Prostate gland (tissue), 2 donors: ENCODE data around the gene SIAH2. TPM values are rescaled to one million over a fixed set of nuclear protein-coding genes. Genes with fewer than 3 reads are reported as not detected.

ENCODE experiments used
- DNase-seq: peaks from one replicate; pipeline ENCODE4 v3.0.0-alpha.2; 2019; ENCODE audit warnings: low spot score
- H3K27ac ChIP-seq, 2 donors: fragments of 200-600 bp; sonication (generic); 2 replicates each; pipeline ENCODE4 v1.5.1; 2017 to 2019
- H3K27me3 ChIP-seq: fragments of 200-600 bp; sonication (generic); replicated peaks from 2 replicates; pipeline ENCODE4 v1.5.1; 2019; ENCODE audit not compliant: insufficient read depth
- H3K36me3 ChIP-seq, 2 donors: fragments of 200-600 bp; sonication (generic); 1 replicate in 1 of 2; 2 replicates in 1 of 2; pipeline versions ENCODE4 v1.5.1 to v1.8.1; 2017 to 2019
- H3K4me1 ChIP-seq: fragments of 200-600 bp; sonication (generic); replicated peaks from 2 replicates; pipeline ENCODE4 v1.5.1; 2019
- H3K4me3 ChIP-seq, 2 donors: fragments of 200-600 bp; sonication (generic); 2 replicates each; pipeline ENCODE4 v1.5.1; 2017 to 2019
- H3K9me3 ChIP-seq: fragments of 200-600 bp; sonication (generic); 2 replicates; pipeline ENCODE4 v1.5.1; 2017
- POLR2A ChIP-seq: fragments of 450-650 bp; IDR thresholded peaks from one replicate; pipeline ENCODE4 v1.6.1; 2016; ENCODE audit warnings: antibody characterized with exemption, mild to moderate bottlenecking
- POLR2AphosphoS5 ChIP-seq: sonication (generic); formaldehyde crosslinking; IDR thresholded peaks from one replicate; pipeline ENCODE4 v1.6.1; 2017; ENCODE audit warnings: antibody characterized with exemption
- WGBS: methylation state at CpG from one replicate; pipeline ENCODE4 v1.1.5; 2018; 5-methylcytosine and 5-hydroxymethylcytosine counted together
- intact Hi-C: fragments of 100-400 bp; cut with DNase I; formaldehyde crosslinking; loops from one replicate; pipeline ENCODE4 v1.14.2; 2022
- total RNA-seq, 2 donors: library from RNA; depleted of rRNA; stranded (reverse); fragments of >200 nt; gene quantifications; one replicate each; pipeline ENCODE4 v1.1.0, GENCODE V29; 2016
- TF ChIP-seq, protein P1 (sequence below), 4 experiments: fragments of 200-600 bp in 2 of 4; fragments of 450-650 bp in 2 of 4; sonication (generic) in 2 of 4; IDR thresholded peaks; 1 replicate in 3 of 4; 2 replicates in 1 of 4; pipeline ENCODE4 v1.5.1; 2016 to 2019; ENCODE audit warnings: antibody characterized with exemption in 4 of 4, mild to moderate bottlenecking in 2 of 4, moderate library complexity in 2 of 4

SIAH2 gene
- total RNA-seq, 2 donors from 2014 or later = 47.4 to 48.9 TPM

DNA sequence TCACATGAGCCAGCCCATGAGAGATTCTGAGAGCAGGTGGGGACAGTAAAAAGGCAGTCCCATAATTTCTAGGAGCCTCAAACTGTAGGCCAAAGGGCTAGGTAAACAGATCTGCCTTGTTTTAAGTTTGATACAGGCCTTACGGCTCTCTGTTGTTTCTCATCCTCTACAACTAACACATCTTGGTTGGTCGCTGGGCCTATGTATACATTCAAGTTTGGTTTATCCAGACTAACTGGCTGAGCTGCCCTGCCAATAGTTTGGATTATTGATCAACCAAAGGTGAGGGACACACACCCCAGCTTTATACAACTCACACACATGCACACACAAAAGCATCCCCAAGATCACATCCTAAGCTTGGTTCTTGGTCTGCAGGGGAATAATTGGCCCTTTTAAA lies 3.0 kb downstream of the SIAH2 start:
- no peak for DNase-seq
- intact Hi-C loops = loop anchor here (5.0 to 10.0 kb wide), 5 partner anchors 38 to 1795 kb away; partner anchors contain the start of genes EIF2A, SELENOT, SERP1 and TSC22D2
- no peak for TF ChIP-seq POLR2AphosphoS5
- TF ChIP-seq, protein P1, sequence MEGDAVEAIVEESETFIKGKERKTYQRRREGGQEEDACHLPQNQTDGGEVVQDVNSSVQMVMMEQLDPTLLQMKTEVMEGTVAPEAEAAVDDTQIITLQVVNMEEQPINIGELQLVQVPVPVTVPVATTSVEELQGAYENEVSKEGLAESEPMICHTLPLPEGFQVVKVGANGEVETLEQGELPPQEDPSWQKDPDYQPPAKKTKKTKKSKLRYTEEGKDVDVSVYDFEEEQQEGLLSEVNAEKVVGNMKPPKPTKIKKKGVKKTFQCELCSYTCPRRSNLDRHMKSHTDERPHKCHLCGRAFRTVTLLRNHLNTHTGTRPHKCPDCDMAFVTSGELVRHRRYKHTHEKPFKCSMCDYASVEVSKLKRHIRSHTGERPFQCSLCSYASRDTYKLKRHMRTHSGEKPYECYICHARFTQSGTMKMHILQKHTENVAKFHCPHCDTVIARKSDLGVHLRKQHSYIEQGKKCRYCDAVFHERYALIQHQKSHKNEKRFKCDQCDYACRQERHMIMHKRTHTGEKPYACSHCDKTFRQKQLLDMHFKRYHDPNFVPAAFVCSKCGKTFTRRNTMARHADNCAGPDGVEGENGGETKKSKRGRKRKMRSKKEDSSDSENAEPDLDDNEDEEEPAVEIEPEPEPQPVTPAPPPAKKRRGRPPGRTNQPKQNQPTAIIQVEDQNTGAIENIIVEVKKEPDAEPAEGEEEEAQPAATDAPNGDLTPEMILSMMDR (IDR thresholded peaks at IDR 0.05) = no peak
- TF ChIP-seq POLR2A = no peak
- no peaks in the 10 kb centered on the region for H3K27me3 ChIP-seq
- H3K9me3 ChIP-seq = no peaks in the 10 kb centered on the region
- peak overlapping the region; percentile 98 to 100 for H3K27ac ChIP-seq
- WGBS = 43% methylated on average over 2 of the region's 2 CpGs
- no peaks in the 10 kb centered on the region for H3K36me3 ChIP-seq
- H3K4me1 ChIP-seq = peaks cover 16% of the 10 kb centered on the region
- peak overlapping the region; percentile 74 to 98 for H3K4me3 ChIP-seq

DNA sequence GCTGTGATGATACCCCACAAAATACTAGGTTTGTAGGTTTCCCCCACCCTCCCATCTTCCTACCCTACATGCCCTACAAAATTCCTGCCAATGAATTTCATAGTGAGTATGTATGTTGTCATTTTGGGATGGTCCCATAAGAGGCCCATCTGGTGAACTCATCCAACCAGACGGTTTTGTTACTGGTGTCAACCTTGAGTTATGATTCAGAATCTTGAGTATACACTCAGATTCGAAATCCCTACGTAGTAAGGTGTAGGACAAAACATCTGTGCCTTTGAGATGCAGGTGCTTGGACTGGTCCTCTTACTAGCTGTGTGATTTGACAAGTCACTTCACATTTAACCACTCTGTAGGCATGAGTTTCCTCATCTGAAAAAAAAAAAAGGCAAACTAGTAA lies 3.6 kb downstream of the SIAH2 start:
- Histone ChIP-seq H3K36me3 (no peaks in the 10 kb centered on the region), H3K4me3 (no peak overlapping the region), H3K27me3 (no peaks in the 10 kb centered on the region), H3K27ac (peak overlapping the region; percentile 98 to 100), H3K9me3 (no peaks in the 10 kb centered on the region), H3K4me1 (peaks cover 16% of the 10 kb centered on the region)
- intact Hi-C loops = no loop called here
- WGBS = 76% methylated on average over 3 of the region's 3 CpGs
- no peak for DNase-seq
- TF ChIP-seq POLR2AphosphoS5 = no peak
- no peak for TF ChIP-seq POLR2A
- TF ChIP-seq, protein P1 (IDR thresholded peaks at IDR 0.05) = no peak

DNA sequence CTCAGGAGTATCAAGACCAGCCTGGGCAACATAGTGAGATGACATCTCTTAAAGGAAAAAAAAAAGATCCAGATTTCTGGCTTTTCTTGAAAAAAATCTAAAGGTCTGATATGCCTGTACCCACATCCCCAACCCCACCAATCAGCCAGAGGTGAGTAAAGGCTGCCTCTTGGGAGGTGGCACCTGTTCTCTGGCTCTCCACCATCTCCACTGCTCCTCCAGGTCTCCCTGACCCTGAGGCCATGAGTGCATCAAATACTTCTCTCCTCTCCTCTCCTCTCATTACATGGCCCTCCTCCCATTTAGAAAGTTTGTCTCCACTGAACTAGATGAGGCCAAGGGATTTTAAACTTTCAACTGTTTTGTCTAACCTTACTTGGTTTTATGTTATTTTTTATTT lies 5.2 kb downstream of the SIAH2 start:
- no peaks in the 10 kb centered on the region for H3K27me3 ChIP-seq
- intact Hi-C loops = no loop called here
- no peaks in the 10 kb centered on the region for H3K36me3 ChIP-seq
- TF ChIP-seq, protein P1 (IDR thresholded peaks at IDR 0.05) = no peak
- TF ChIP-seq POLR2AphosphoS5 (no peak), POLR2A (no peak)
- H3K4me1 ChIP-seq = peaks cover 16% of the 10 kb centered on the region
- DNase-seq = no peak
- no peaks in the 10 kb centered on the region for H3K9me3 ChIP-seq
- peak overlapping the region in 1 of 2 donors; percentile 100 for H3K27ac ChIP-seq
- no peak overlapping the region for H3K4me3 ChIP-seq

DNA sequence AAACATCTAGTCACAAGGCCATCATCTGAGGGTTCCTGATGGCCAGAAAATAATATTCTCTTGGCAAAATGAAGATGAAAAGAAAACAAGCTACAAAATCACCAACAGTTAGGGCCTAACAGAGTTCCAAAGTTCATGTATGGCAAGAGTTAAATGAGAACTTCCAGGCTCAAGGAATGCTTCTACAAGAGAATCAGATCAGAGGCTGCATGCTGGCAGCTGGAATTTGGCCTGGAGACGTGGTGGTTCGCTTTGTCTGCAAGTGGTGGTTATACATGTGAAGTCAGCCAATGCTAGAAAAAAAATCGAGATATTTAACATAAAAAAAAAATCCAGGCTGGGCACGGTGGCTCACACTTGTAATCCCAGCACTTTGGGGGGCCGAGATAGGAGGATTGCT lies 5.6 kb downstream of the SIAH2 start:
- H3K4me3 ChIP-seq = no peak overlapping the region
- peak overlapping the region in 1 of 2 donors; percentile 100 for H3K27ac ChIP-seq
- H3K27me3 ChIP-seq = no peaks in the 10 kb centered on the region
- TF ChIP-seq, protein P1 (IDR thresholded peaks at IDR 0.05) = no peak
- no peak for DNase-seq
- no peaks in the 10 kb centered on the region for H3K36me3 ChIP-seq
- intact Hi-C loops = no loop called here
- H3K4me1 ChIP-seq = peaks cover 16% of the 10 kb centered on the region
- no peaks in the 10 kb centered on the region for H3K9me3 ChIP-seq
- WGBS = 57% methylated on average over 5 of the region's 5 CpGs

DNA sequence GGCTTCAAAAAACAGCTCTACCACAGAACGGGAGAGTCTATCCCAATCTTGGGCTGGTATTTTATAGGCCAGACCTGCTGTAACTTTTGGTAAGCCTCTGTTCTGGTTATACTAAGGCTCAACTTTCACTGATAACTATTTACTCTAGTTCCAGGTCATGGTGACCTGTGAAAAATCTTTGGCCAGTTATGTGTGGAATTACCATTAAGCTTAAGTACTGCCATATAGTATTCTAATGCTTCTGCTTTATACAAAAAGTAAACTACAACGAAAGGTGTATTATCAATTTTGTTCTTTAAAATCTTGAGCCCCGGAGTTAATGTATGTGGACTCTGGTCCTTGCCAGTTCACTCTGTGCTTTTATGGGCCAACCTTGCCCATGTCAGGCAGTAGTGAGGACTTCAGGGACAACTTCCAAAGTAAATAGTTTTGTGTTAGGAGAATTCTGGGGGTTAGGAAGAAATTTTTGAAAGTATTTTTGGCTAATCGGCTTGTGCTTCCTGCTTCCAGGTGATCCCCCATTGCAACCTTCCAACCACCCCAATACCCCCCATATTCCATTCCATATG lies 6.4 kb downstream of the SIAH2 start:
- Histone ChIP-seq H3K4me3 (no peak overlapping the region), H3K36me3 (no peaks in the 10 kb centered on the region), H3K9me3 (no peaks in the 10 kb centered on the region), H3K4me1 (peaks cover 16% of the 10 kb centered on the region), H3K27ac (peak overlapping the region; percentile 4 to 100), H3K27me3 (no peaks in the 10 kb centered on the region)
- intact Hi-C loops = no loop called here
- TF ChIP-seq POLR2AphosphoS5 (peak; percentile 73), POLR2A (no peak)
- TF ChIP-seq, protein P1 (IDR thresholded peaks at IDR 0.05) = no peak
- 40% methylated on average over 4 of the region's 4 CpGs for WGBS
- peak; percentile 42 for DNase-seq
